HG02763 (cell line): ENCODE measurements around the gene PPP1R37.

Source experiments
- ATAC-seq: cut with Tn5 transposase; IDR thresholded peaks from one replicate; pipeline ENCODE4 v1.9.1; 2021; ENCODE audit warnings: mild to moderate bottlenecking, moderate library complexity; ENCODE audit not compliant: unreplicated experiment

Gene PPP1R37

GRCh38 chr19:45164577-45165335, 71.8 kb downstream of the PPP1R37 start:
- ATAC-seq, result peak; percentile 55

GRCh38 chr19:45166723-45167252, 73.8 kb downstream of the PPP1R37 start:
- no peak for ATAC-seq

GRCh38 chr19:45168767-45169351, 75.9 kb downstream of the PPP1R37 start:
- no peak for ATAC-seq

- no peak for ATAC-seq
These were observed 76.6 kb downstream of the PPP1R37 start for GRCh38 chr19:45169602-45170001.

- no peak for ATAC-seq
These were observed 77.4 kb downstream of the PPP1R37 start for GRCh38 chr19:45170146-45171106.

GRCh38 chr19:45171211-45171623, 78.2 kb downstream of the PPP1R37 start:
- no peak for ATAC-seq

- no peak for ATAC-seq
These were observed 79.2 kb downstream of the PPP1R37 start for GRCh38 chr19:45172173-45172572.

- no peak for ATAC-seq
These were observed 79.7 kb downstream of the PPP1R37 start for GRCh38 chr19:45172611-45173208.

GRCh38 chr19:45173816-45174215, 80.8 kb downstream of the PPP1R37 start:
- ATAC-seq, result no peak

- ATAC-seq, result no peak
These were observed 82.8 kb downstream of the PPP1R37 start for GRCh38 chr19:45175515-45176345.

- ATAC-seq, result no peak
These were observed 84.9 kb downstream of the PPP1R37 start, which contains the start of gene TRAPPC6A for GRCh38 chr19:45177817-45178261. Gene TRAPPC6A (minus strand): TSS chr19:45178237. CDS start chr19:45178218, 19 bp downstream.

- ATAC-seq, result peak; percentile 84
These were observed 85.5 kb downstream of the PPP1R37 start, which contains the start of gene BLOC1S3 for GRCh38 chr19:45178262-45179071. Gene BLOC1S3 (plus strand): TSS chr19:45178784. CDS start chr19:45179297, 513 bp downstream.

GRCh38 chr19:45179072-45179891, 86.3 kb downstream of the PPP1R37 start:
- ATAC-seq, result no peak

- no peak for ATAC-seq
These were observed 87.0 kb downstream of the PPP1R37 start for GRCh38 chr19:45179892-45180370.

GRCh38 chr19:45180936-45181335, 88.0 kb downstream of the PPP1R37 start:
- ATAC-seq, result no peak

- no peak for ATAC-seq
These were observed 89.8 kb downstream of the PPP1R37 start for GRCh38 chr19:45182758-45183157.

- no peak for ATAC-seq
These were observed 91.1 kb downstream of the PPP1R37 start for GRCh38 chr19:45184115-45184514.
